K562 (cell line): Measurements from ENCODE around the gene ISY1.

Experiments used
- ARID3A ChIP-seq: IDR thresholded peaks from 2 replicates; pipeline ENCODE4 v1.6.1; 2012; ENCODE audit warnings: low read depth, low read length, improper control_type of control experiment, borderline replicate concordance
- EP300 ChIP-seq: IDR thresholded peaks from 2 replicates; pipeline ENCODE4 v1.6.1; 2012; ENCODE audit warnings: low read length, improper control_type of control experiment
- ILF3 ChIP-seq: fragments of 450-650 bp; IDR thresholded peaks from 2 replicates; pipeline ENCODE4 v1.6.1; 2018; ENCODE audit warnings: antibody characterized with exemption, mild to moderate bottlenecking, moderate library complexity, borderline replicate concordance
- STAT6 ChIP-seq: sonication (generic); formaldehyde crosslinking; IDR thresholded peaks from 2 replicates; pipeline ENCODE4 v1.8.1; 2023; ENCODE audit warnings: mild to moderate bottlenecking, missing genetic modification reagents
- ZBTB33 ChIP-seq: sonication (generic); formaldehyde crosslinking; IDR thresholded peaks from 2 replicates; pipeline ENCODE4 v1.8.1; 2023; ENCODE audit warnings: mild to moderate bottlenecking, missing genetic modification reagents
- ZFP30 ChIP-seq: fragments of 250-450 bp; sonication (Bioruptor Pico); IDR thresholded peaks from 2 replicates; pipeline ENCODE4 v1.8.0; 2022; ENCODE audit warnings: moderate library complexity, mild to moderate bottlenecking, inconsistent platforms, borderline replicate concordance
- ZNF280A ChIP-seq: fragments of 450-650 bp; IDR thresholded peaks from 2 replicates; pipeline ENCODE4 v1.6.1; 2018; ENCODE audit warnings: mild to moderate bottlenecking, low read depth; ENCODE audit not compliant: partially characterized antibody

GRCh38 chr3:129126726-129127280 is 34.1 kb downstream of the ISY1 start:
- TF ChIP-seq ZBTB33 (CRISPR knock-in tag) (no peak), EP300 (no peak), STAT6 (CRISPR knock-in tag) (no peak), ZFP30 (no peak), ARID3A (no peak), ZNF280A (no peak), ILF3 (no peak)
